Stimulated activated CD8-positive, alpha-beta memory T cell treated with anti-CD3 and anti-CD28 coated beads, Interleukin-12 subunit alpha, Interleukin-12 subunit beta, amount 100 ng/mL, for 24 hours (primary cell): ENCODE data around the gene CDH13.

Experiments used
- DNase-seq: peaks from one replicate; pipeline ENCODE4 v3.0.0-alpha.2; 2020; ENCODE audit errors: extremely low read depth

CDH13 gene

DNA sequence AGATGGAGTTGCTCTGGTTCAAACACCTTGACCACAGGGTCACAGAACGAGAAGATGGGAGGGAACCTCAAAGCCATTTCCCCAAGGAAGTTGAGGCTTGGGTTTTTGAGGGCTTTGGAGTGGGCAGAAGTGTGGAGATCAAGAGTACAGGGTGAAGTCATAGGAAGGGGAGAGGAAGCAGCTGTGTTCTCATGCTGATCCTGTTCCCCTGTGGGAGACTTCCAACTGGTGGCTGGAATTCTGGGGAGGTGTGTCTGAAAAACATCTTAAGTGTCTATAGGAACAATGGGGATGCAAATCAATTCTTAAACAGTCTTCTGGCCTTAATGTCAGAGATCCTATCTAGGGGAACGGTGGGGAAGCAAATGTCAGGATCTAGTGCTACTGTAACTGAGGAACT is 1142.2 kb downstream of the CDH13 start:
- DNase-seq = no peak

GRCh38 chr16:83769397-83770008 is 1142.7 kb downstream of the CDH13 start:
- no peak for DNase-seq

DNA sequence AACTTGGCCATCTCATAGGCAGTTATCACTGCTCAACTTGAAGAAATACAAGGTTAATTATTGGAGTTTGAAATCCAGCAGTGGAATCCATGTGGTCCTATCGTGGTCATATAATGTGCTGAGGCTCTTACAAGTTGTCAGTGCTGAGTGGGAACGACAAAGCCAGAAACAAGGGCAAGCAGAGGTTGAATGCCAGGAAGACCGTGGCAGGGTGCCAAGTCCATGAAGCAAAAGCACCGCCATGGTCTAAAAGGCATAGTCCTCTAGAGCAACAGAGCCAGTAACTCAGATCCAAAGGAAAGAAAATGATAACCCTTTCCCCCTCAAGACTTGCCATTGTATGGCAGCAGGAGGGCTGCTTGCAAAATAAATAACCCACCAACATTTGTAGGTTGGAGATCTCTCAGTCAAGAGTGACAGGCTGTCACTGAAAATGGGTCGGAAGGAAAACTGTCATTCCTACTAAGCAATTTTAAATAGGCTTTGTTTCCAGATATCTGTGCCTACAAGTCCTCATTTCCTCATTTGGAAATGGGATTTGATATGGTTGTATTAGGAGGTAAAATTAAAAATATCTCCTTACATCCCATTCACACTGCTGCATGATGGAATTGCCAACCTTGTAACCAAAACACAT is 1144.7 kb downstream of the CDH13 start:
- DNase-seq = no peak

- no peak for DNase-seq
These were observed 1146.0 kb downstream of the CDH13 start for GRCh38 chr16:83772806-83773205.

- no peak for DNase-seq
These were observed 1147.3 kb downstream of the CDH13 start for GRCh38 chr16:83774066-83774465.

- DNase-seq = no peak
These were observed 1150.2 kb downstream of the CDH13 start for GRCh38 chr16:83776944-83777343.

GRCh38 chr16:83779886-83780285 is 1153.1 kb downstream of the CDH13 start:
- no peak for DNase-seq

DNA sequence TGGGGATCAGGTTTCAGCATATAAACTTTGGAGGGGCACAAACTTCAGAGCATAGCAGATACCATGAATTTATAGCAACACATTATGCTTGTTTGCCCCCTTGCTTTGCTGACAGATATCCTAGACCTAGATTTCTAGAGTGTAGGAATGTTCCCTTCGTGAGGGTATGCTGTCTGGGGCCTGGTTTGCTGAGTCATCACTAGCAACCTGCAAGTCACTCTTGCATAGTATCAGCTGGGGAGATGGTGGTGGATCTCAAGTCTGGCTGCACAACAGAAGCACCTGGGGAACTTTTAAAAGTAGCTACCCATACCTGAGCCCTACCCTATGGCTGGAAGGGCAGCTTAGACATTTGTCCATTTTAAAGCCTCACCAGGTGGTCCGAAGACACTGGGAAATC is 1158.7 kb downstream of the CDH13 start:
- no peak for DNase-seq

DNA sequence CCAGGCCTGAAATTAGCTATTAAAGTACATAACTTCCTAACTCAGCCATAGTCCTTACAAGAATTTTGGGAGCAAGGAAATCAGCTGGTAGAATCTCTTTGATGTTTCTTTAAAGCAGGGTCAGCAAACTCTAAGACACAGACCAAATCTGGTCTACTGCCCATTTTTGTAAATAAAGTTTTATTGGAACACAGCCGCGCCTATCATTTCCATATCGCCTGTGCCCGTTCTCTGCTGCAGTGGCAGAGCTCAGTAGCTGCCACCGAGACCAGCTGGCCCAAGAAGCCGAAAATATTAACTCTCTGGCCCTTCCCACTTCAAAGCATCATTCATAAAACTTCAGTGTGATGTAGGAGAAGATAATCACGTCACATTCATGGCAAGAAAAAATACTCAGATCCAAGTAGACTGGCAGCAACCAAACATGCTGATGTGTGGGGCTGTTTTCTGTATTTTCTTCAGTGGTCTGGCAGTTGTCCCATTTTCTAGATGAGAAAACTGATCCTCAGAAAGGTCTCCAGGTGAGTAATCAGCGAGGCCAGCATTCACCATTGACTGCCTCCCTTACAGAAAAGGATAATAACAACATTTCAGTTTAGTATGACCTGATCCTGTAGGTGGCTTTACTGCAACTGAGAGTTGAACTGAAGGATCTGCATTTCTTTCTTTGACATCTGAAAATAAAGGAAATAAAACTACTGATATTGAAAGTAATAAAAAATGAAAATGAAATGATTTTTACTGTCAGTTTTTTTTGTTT is 1163.1 kb downstream of the CDH13 start:
- no peak for DNase-seq

- no peak for DNase-seq
These were observed 1165.1 kb downstream of the CDH13 start for GRCh38 chr16:83791916-83792315.

DNA sequence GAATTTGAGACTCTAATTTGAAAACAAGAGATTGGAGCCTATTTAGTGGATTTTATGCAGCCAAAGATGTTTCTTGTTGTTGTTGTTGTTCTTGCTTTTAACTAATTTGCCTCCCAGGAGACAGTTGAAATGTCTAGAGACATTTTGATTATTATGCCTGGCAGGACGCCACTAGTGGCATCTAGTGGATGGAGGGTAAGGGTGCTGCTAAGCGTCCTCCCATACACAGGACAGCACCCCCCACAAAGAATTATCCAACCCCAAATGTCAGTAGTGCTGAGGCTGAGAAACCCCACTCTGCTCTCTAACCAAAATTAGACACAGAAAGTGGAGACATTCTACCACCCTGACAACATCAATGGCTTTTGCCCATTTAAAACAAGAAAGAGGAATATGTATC is 1165.6 kb downstream of the CDH13 start:
- no peak for DNase-seq

- no peak for DNase-seq
These were observed 1166.4 kb downstream of the CDH13 start for GRCh38 chr16:83793179-83793578.

DNA sequence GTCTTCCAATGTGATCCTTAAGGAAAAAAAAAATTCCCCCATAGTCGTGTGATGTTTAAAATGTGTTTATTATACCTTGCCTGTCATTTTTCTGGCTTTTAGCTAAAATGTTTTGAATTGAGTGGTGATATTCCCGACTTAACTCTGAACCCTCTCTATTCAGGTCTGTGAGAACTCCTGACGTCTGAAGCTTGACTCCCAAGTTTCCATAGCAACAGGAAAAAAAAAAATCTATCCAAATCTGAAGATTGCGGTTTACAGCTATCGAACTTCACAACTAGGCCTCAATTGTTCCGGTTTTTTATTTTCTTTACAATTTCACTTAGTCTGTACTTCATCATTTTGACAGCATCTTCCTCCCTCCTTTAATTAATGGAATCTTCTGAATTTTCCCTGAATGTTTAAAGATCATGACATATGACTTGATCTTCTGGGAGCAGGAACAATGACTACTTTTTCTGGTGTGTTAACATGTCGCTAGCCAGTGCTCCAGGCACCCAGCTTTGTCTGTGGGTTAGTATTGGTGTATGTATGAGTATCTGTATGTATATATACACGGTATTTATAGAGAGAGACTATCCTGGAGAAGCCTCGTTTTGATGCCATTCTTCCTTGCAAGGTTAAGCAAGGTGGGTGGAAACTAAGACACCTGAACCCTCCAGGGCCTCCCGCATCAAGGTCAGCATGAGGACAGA is 1168.2 kb downstream of the CDH13 start:
- DNase-seq = no peak

DNA sequence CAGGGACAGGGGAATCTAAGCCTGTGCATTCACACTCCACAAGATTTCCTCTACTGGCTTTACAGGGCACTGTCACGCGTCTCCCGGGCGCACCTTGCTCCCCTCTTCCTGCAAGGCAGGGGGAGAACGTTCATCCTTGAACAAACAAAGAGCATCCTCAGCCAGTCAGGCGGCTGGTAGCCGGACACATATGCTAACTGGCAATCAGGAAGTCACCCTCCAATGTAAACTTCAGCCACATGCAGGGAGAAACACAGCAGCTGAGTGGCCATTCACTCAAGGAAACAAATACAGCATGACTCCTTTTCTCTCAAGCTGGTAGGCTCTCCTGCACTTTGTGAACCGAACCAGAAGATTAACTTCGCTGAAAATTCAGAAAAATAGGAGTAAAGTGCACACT is 1170.2 kb downstream of the CDH13 start:
- no peak for DNase-seq

- DNase-seq = no peak
These were observed 1172.6 kb downstream of the CDH13 start for GRCh38 chr16:83799336-83799735.

- no peak for DNase-seq
These were observed 1175.4 kb downstream of the CDH13 start for GRCh38 chr16:83802135-83802534.

- no peak for DNase-seq
These were observed 1175.9 kb downstream of the CDH13 start for GRCh38 chr16:83802554-83803205.

- no peak for DNase-seq
These were observed 1177.0 kb downstream of the CDH13 start for GRCh38 chr16:83803811-83804210.

DNA sequence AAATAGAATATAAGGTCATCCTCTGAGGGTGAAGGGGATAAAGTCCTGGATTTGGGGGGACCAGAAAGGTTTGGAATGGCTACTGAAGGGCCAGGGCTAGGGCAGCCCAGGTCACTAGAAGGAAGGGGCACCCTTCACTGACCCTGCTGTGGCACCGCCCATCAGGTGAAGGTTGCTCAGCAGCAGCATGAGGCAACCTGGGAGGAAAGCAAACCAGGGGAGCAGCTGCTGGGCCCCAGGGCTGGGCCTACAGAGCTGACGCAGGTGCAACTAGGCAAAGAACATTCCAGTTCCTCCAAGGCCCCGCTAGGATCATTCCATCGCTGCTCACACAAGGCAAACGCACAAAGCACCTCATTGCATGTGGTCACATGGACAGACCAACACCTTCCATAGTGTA is 1177.6 kb downstream of the CDH13 start:
- no peak for DNase-seq

GRCh38 chr16:83806036-83806435 is 1179.3 kb downstream of the CDH13 start:
- no peak for DNase-seq

DNA sequence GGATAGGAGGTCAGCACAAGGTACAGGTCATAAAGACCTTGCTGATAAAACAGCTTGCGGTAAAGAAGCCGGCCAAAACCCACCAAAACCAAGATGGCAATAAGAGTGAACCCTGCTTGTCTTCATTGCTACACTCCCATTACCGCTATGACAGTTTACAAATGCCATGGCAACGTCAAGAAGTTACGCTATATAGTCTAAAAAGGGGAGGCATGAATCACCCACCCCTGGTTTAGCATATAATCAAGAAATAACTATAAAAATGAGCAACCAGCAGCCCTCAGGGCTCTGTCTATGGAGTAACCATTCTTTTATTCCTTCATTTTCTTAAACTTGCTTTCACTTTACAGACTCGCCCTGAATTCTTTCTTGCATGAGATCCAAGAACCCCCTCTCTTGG is 1180.0 kb downstream of the CDH13 start:
- no peak for DNase-seq

GRCh38 chr16:83807327-83807709 is 1180.5 kb downstream of the CDH13 start:
- DNase-seq = no peak
